Trophoblast cell (in vitro differentiated cells and primary cell): Measurements from ENCODE around the gene DNM3.

Experiments
- DNase-seq, 2 donors: peaks; one replicate each; pipeline ENCODE4 v3.0.0-alpha.2; 2016
- H2AFZ ChIP-seq: 2 replicates; pipeline ENCODE4 v1.6.1; 2013; ENCODE audit warnings: low read length, moderate library complexity, mild to moderate bottlenecking; ENCODE audit not compliant: insufficient read depth, poor library complexity
- H2AK5ac ChIP-seq: 2 replicates; pipeline ENCODE4 v1.6.1; 2013; ENCODE audit warnings: mild to moderate bottlenecking, low read length
- H2BK120ac ChIP-seq: 2 replicates; pipeline ENCODE4 v1.6.1; 2013; ENCODE audit warnings: low read length, mild to moderate bottlenecking, moderate library complexity; ENCODE audit not compliant: insufficient read depth, poor library complexity
- H2BK12ac ChIP-seq: 2 replicates; pipeline ENCODE4 v1.6.1; 2013; ENCODE audit warnings: mild to moderate bottlenecking, low read length, moderate library complexity
- H2BK5ac ChIP-seq: 2 replicates; pipeline ENCODE4 v1.6.1; 2013; ENCODE audit warnings: low read length, low read depth, moderate library complexity, mild to moderate bottlenecking; ENCODE audit not compliant: poor library complexity
- H3K14ac ChIP-seq: 2 replicates; pipeline ENCODE4 v1.6.1; 2013; ENCODE audit warnings: mild to moderate bottlenecking, low read length
- H3K18ac ChIP-seq: 2 replicates; pipeline ENCODE4 v1.6.1; 2013; ENCODE audit warnings: mild to moderate bottlenecking, low read length
- H3K23ac ChIP-seq: 2 replicates; pipeline ENCODE4 v1.6.1; 2013; ENCODE audit warnings: low read length
- H3K27ac ChIP-seq: 2 replicates; pipeline ENCODE4 v1.5.1; 2013; ENCODE audit warnings: low read depth, mild to moderate bottlenecking, inconsistent platforms, low read length, moderate library complexity
- H3K27me3 ChIP-seq: 2 replicates; pipeline ENCODE4 v1.6.1; 2013; ENCODE audit warnings: inconsistent platforms, mild to moderate bottlenecking, low read length, moderate library complexity; ENCODE audit not compliant: insufficient read depth
- H3K36me3 ChIP-seq, 2 experiments: 1 replicate in 1 of 2; 2 replicates in 1 of 2; pipeline ENCODE4 v1.6.1; 2013; ENCODE audit warnings: low read length in 2 of 2, mild to moderate bottlenecking in 2 of 2, moderate library complexity in 1 of 2; ENCODE audit not compliant: insufficient read depth in 2 of 2, control insufficient read depth in 1 of 2
- H3K4ac ChIP-seq: 2 replicates; pipeline ENCODE4 v1.6.1; 2013; ENCODE audit warnings: low read depth, mild to moderate bottlenecking, low read length, moderate library complexity
- H3K4me1 ChIP-seq, 2 experiments: 1 replicate in 1 of 2; 2 replicates in 1 of 2; pipeline ENCODE4 v1.6.1; 2013; ENCODE audit warnings: low read length in 2 of 2, mild to moderate bottlenecking in 2 of 2, moderate library complexity in 1 of 2; ENCODE audit not compliant: insufficient read depth in 2 of 2, control insufficient read depth in 1 of 2
- H3K4me2 ChIP-seq: 2 replicates; pipeline ENCODE4 v1.6.1; 2013; ENCODE audit warnings: inconsistent platforms, mild to moderate bottlenecking, low read length, moderate library complexity
- H3K4me3 ChIP-seq: 2 replicates; pipeline ENCODE4 v1.5.1; 2013; ENCODE audit warnings: mild to moderate bottlenecking, low read depth, low read length, inconsistent platforms
- H3K79me1 ChIP-seq: one replicate; pipeline ENCODE4 v1.6.1; 2013; ENCODE audit warnings: low read length
- H3K79me2 ChIP-seq: 2 replicates; pipeline ENCODE4 v1.6.1; 2013; ENCODE audit warnings: low read length, mild to moderate bottlenecking; ENCODE audit not compliant: control insufficient read depth, insufficient read depth, poor library complexity
- H3K9ac ChIP-seq: 2 replicates; pipeline ENCODE4 v1.6.1; 2013; ENCODE audit warnings: mild to moderate bottlenecking, low read length
- H3K9me3 ChIP-seq: 2 replicates; pipeline ENCODE4 v1.6.1; 2013; ENCODE audit warnings: low read depth, mild to moderate bottlenecking, control low read depth, inconsistent platforms, low read length; ENCODE audit not compliant: insufficient read depth
- H4K12ac ChIP-seq: 2 replicates; pipeline ENCODE4 v1.6.1; 2013; ENCODE audit warnings: low read depth, mild to moderate bottlenecking, low read length, moderate library complexity
- H4K8ac ChIP-seq: 2 replicates; pipeline ENCODE4 v1.6.1; 2013; ENCODE audit warnings: low read depth, mild to moderate bottlenecking, low read length, moderate library complexity
- H4K91ac ChIP-seq: one replicate; pipeline ENCODE4 v1.6.1; 2013; ENCODE audit warnings: low read depth, mild to moderate bottlenecking, low read length, moderate library complexity
- WGBS: extraction: QIAGEN DNeasy Blood & Tissue Kit; methylation state at CpG from one replicate; pipeline ENCODE4 v1.1.7; 2013; ENCODE audit warnings: missing lambda C conversion rate; ENCODE audit not compliant: insufficient read length, insufficient coverage; ENCODE audit errors: extremely low coverage; 5-methylcytosine and 5-hydroxymethylcytosine counted together

DNM3 gene

GRCh38 chr1:172411791-172412338 is 570.6 kb downstream of the DNM3 start:
- Histone ChIP-seq H3K18ac (no peak overlapping the region), H2BK12ac (no peak overlapping the region), H3K23ac (no peak overlapping the region), H3K14ac (no peak overlapping the region), H3K79me2 (no peaks in the 10 kb centered on the region), H4K8ac (no peak overlapping the region), H4K12ac (no peak overlapping the region), H3K9me3 (no peaks in the 10 kb centered on the region), H3K79me1 (no peaks in the 10 kb centered on the region), H3K4me1 (peaks cover 0 to 3% of the 10 kb centered on the region in 2 experiments), H3K27ac (no peak overlapping the region), H3K36me3 (no peaks in the 10 kb centered on the region), H3K4me3 (no peak overlapping the region), H2BK5ac (no peak overlapping the region), H3K27me3 (no peaks in the 10 kb centered on the region), H3K9ac (no peak overlapping the region), H2AK5ac (no peak overlapping the region), H2AFZ (no peak overlapping the region), H2BK120ac (no peak overlapping the region), H3K4me2 (no peak overlapping the region), H4K91ac (no peak overlapping the region), H3K4ac (no peak overlapping the region)
- no peak for DNase-seq
- WGBS = no CpG with 5 or more reads among the region's 2 CpGs

GRCh38 chr1:172414331-172414730 is 573.0 kb downstream of the DNM3 start:
- no peak overlapping the region for H4K91ac ChIP-seq
- H4K12ac ChIP-seq = no peak overlapping the region
- H3K9ac ChIP-seq = no peak overlapping the region
- peaks cover 0 to 3% of the 10 kb centered on the region in 2 experiments for H3K4me1 ChIP-seq
- H2BK5ac ChIP-seq = no peak overlapping the region
- no peak overlapping the region for H3K18ac ChIP-seq
- H3K36me3 ChIP-seq = no peaks in the 10 kb centered on the region
- H2BK120ac ChIP-seq = no peak overlapping the region
- no peak overlapping the region for H3K27ac ChIP-seq
- no peak overlapping the region for H2AFZ ChIP-seq
- H3K4me3 ChIP-seq = no peak overlapping the region
- no peak overlapping the region for H3K14ac ChIP-seq
- H3K23ac ChIP-seq = no peak overlapping the region
- no peak overlapping the region for H3K4ac ChIP-seq
- H3K9me3 ChIP-seq = no peaks in the 10 kb centered on the region
- H3K79me2 ChIP-seq = no peaks in the 10 kb centered on the region
- no peak overlapping the region for H4K8ac ChIP-seq
- H3K27me3 ChIP-seq = no peaks in the 10 kb centered on the region
- H3K4me2 ChIP-seq = no peak overlapping the region
- DNase-seq = peak; percentile 80 to 95
- H2BK12ac ChIP-seq = no peak overlapping the region
- H2AK5ac ChIP-seq = no peak overlapping the region
- no peaks in the 10 kb centered on the region for H3K79me1 ChIP-seq

- H3K23ac ChIP-seq = no peak overlapping the region
- no peaks in the 10 kb centered on the region for H3K27me3 ChIP-seq
- no peak overlapping the region for H3K14ac ChIP-seq
- no peaks in the 10 kb centered on the region for H3K36me3 ChIP-seq
- no peak overlapping the region for H3K4me2 ChIP-seq
- H3K4me1 ChIP-seq = peaks cover 0 to 3% of the 10 kb centered on the region in 2 experiments
- no peak overlapping the region for H3K4ac ChIP-seq
- H2BK120ac ChIP-seq = no peak overlapping the region
- H3K27ac ChIP-seq = no peak overlapping the region
- H2BK12ac ChIP-seq = no peak overlapping the region
- H3K79me1 ChIP-seq = no peaks in the 10 kb centered on the region
- no peak overlapping the region for H4K12ac ChIP-seq
- H2BK5ac ChIP-seq = no peak overlapping the region
- no peak overlapping the region for H3K9ac ChIP-seq
- H3K9me3 ChIP-seq = no peaks in the 10 kb centered on the region
- no peak overlapping the region for H2AFZ ChIP-seq
- DNase-seq = no peak
- no peak overlapping the region for H3K18ac ChIP-seq
- H2AK5ac ChIP-seq = no peak overlapping the region
- no peak overlapping the region for H4K91ac ChIP-seq
- H3K4me3 ChIP-seq = no peak overlapping the region
- WGBS = no CpG with 5 or more reads among the region's 4 CpGs
- H4K8ac ChIP-seq = no peak overlapping the region
- no peaks in the 10 kb centered on the region for H3K79me2 ChIP-seq
These were observed 575.3 kb downstream of the DNM3 start for GRCh38 chr1:172416496-172417035.

- Histone ChIP-seq H4K12ac (no peak overlapping the region), H4K8ac (no peak overlapping the region), H3K79me1 (no peaks in the 10 kb centered on the region), H3K4me2 (no peak overlapping the region), H3K4me1 (peaks cover 0 to 3% of the 10 kb centered on the region in 2 experiments), H3K18ac (no peak overlapping the region), H3K9me3 (no peaks in the 10 kb centered on the region), H2AK5ac (no peak overlapping the region), H4K91ac (no peak overlapping the region), H3K79me2 (no peaks in the 10 kb centered on the region), H3K23ac (no peak overlapping the region), H3K27ac (peak overlapping the region; percentile 16), H3K9ac (no peak overlapping the region), H3K36me3 (no peaks in the 10 kb centered on the region), H2BK12ac (no peak overlapping the region), H2AFZ (no peak overlapping the region), H2BK5ac (no peak overlapping the region), H2BK120ac (no peak overlapping the region), H3K14ac (no peak overlapping the region), H3K4me3 (no peak overlapping the region), H3K27me3 (no peaks in the 10 kb centered on the region), H3K4ac (no peak overlapping the region)
- WGBS = no CpG with 5 or more reads among the region's 1 CpG
- peak; percentile 73 to 95 for DNase-seq
These were observed 576.3 kb downstream of the DNM3 start for GRCh38 chr1:172417557-172417956.
